Nephron progenitor cell (in vitro differentiated cells): ENCODE data around the gene TTLL3.
A peak's percentile ranks its signal among the peaks of the same experiment; 100 is the strongest.

Source experiments
- DNase-seq: peaks from one replicate; pipeline ENCODE4 v3.0.0; 2021
- H3K27ac Mint-ChIP-seq: 2 replicates; pipeline ENCODE4 v1.8.0; 2021; ENCODE audit warnings: mild to moderate bottlenecking, moderate library complexity, mixed read lengths
- H3K27me3 Mint-ChIP-seq: 2 replicates; pipeline ENCODE4 v1.8.0; 2021; ENCODE audit warnings: mild to moderate bottlenecking, low read depth, mixed read lengths; ENCODE audit not compliant: poor library complexity
- H3K36me3 Mint-ChIP-seq: 2 replicates; pipeline ENCODE4 v1.8.0; 2021; ENCODE audit warnings: low read depth, mixed read lengths
- H3K4me1 Mint-ChIP-seq: 2 replicates; pipeline ENCODE4 v1.8.0; 2021; ENCODE audit warnings: mixed read lengths
- H3K4me3 Mint-ChIP-seq: 2 replicates; pipeline ENCODE4 v1.8.0; 2021; ENCODE audit warnings: mild to moderate bottlenecking, moderate library complexity, mixed read lengths
- H3K9me3 Mint-ChIP-seq: 2 replicates; pipeline ENCODE4 v1.8.0; 2021; ENCODE audit warnings: mild to moderate bottlenecking, moderate library complexity, mixed read lengths
- CTCF ChIP-seq: fragments of 200-600 bp; sonication (generic); IDR thresholded peaks from 2 replicates; pipeline ENCODE4 v1.5.0; 2021; ENCODE audit warnings: antibody characterized with exemption

TTLL3 gene

GRCh38 chr3:9810846-9811245 lies 784 bp downstream of the TTLL3 start:
- Mint-ChIP-seq H3K4me1 (peaks cover 31% of the 10 kb centered on the region), H3K36me3 (peaks cover 6% of the 10 kb centered on the region), H3K9me3 (no peaks in the 10 kb centered on the region), H3K27me3 (peaks cover 4% of the 10 kb centered on the region), H3K27ac (peak overlapping the region; percentile 14), H3K4me3 (peak overlapping the region; percentile 76)
- TF ChIP-seq CTCF = no peak
- no peak for DNase-seq

DNA sequence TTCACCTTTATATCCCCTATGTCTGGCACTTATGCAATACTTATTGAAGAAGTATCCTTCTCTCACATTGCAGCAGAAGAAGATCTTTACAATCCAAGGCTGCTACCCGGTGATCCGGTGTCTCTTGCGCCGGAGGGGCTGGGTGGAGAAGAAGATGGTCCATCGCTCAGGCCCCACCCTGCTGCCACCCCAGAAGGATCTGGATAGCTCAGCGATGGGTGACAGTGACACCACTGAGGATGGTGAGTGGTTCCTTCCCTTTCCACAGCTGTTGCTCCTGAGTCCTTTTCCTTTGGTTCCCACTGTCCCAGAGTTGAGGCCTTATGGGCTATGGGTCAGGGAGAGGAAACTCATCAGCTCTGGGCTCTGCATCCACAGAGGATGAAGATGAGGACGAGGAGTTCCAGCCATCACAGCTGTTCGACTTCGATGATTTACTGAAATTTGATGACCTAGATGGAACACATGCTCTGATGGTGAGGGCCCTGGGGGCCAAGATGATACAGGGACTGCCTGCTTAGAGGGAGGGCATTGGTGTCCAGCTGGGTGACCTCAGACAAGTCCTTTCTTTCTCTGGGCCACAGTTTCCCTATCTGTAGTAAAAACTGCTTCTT lies 2.9 kb downstream of the TTLL3 start:
- Mint-ChIP-seq H3K9me3 (no peaks in the 10 kb centered on the region), H3K27ac (no peak overlapping the region), H3K27me3 (peaks cover 4% of the 10 kb centered on the region), H3K4me3 (no peak overlapping the region), H3K4me1 (peaks cover 31% of the 10 kb centered on the region), H3K36me3 (peaks cover 6% of the 10 kb centered on the region)
- DNase-seq = no peak
- TF ChIP-seq CTCF = no peak

DNA sequence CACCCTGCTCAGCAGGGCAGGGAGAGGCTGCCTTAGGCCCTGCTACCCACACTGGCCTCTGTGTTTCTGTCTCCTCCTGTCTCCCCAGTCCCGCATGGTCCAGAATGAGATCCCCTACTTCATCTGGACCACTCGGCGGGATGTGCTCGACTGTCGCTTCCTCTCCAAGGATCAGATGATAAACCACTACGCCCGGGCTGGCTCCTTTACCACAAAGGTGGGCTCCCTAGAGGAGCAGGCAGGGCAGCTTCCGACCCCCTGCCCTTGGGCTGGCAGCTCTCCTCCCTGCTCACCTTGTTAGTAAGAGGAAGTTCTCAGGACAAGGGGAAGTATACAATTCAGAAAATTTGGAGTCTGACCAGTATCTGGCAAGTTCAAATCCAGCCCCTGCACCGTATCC lies 5.9 kb downstream of the TTLL3 start:
- Mint-ChIP-seq H3K27me3 (peaks cover 3% of the 10 kb centered on the region), H3K4me1 (peaks cover 9% of the 10 kb centered on the region), H3K9me3 (no peaks in the 10 kb centered on the region), H3K4me3 (no peak overlapping the region), H3K36me3 (peaks cover 15% of the 10 kb centered on the region), H3K27ac (no peak overlapping the region)
- DNase-seq = no peak
- TF ChIP-seq CTCF = no peak

GRCh38 chr3:9817436-9817835 lies 7.4 kb downstream of the TTLL3 start:
- no peak for DNase-seq
- peaks cover 19% of the 10 kb centered on the region for H3K36me3 Mint-ChIP-seq
- no peak overlapping the region for H3K27ac Mint-ChIP-seq
- H3K27me3 Mint-ChIP-seq = peaks cover 3% of the 10 kb centered on the region
- no peaks in the 10 kb centered on the region for H3K9me3 Mint-ChIP-seq
- no peaks in the 10 kb centered on the region for H3K4me1 Mint-ChIP-seq
- H3K4me3 Mint-ChIP-seq = no peak overlapping the region
- no peak for TF ChIP-seq CTCF

GRCh38 chr3:9818666-9819335 lies 8.7 kb downstream of the TTLL3 start:
- no peaks in the 10 kb centered on the region for H3K9me3 Mint-ChIP-seq
- H3K4me3 Mint-ChIP-seq = no peak overlapping the region
- no peaks in the 10 kb centered on the region for H3K4me1 Mint-ChIP-seq
- no peak overlapping the region for H3K27ac Mint-ChIP-seq
- TF ChIP-seq CTCF = no peak
- H3K27me3 Mint-ChIP-seq = peaks cover 3% of the 10 kb centered on the region
- peaks cover 13% of the 10 kb centered on the region for H3K36me3 Mint-ChIP-seq
- no peak for DNase-seq

- Mint-ChIP-seq H3K27ac (peak overlapping the region; percentile 8), H3K4me3 (no peak overlapping the region), H3K4me1 (no peaks in the 10 kb centered on the region), H3K27me3 (peaks cover 3% of the 10 kb centered on the region), H3K36me3 (peaks cover 13% of the 10 kb centered on the region), H3K9me3 (no peaks in the 10 kb centered on the region)
- no peak for DNase-seq
- no peak for TF ChIP-seq CTCF
Observed at GRCh38 chr3:9820543-9820942, 10.5 kb downstream of the TTLL3 start.
